Activated CD8-positive, alpha-beta memory T cell treated with anti-CD3 and anti-CD28 coated beads for 1 hour (primary cell): ENCODE results near the gene PCDHGB3.

Experiments
- DNase-seq, 2 donors: peaks; one replicate each; pipeline ENCODE4 v3.0.0-alpha.2; 2020; ENCODE audit warnings: low read depth in 1 of 2; ENCODE audit errors: extremely low read depth in 1 of 2

The PCDHGB3 gene

DNA sequence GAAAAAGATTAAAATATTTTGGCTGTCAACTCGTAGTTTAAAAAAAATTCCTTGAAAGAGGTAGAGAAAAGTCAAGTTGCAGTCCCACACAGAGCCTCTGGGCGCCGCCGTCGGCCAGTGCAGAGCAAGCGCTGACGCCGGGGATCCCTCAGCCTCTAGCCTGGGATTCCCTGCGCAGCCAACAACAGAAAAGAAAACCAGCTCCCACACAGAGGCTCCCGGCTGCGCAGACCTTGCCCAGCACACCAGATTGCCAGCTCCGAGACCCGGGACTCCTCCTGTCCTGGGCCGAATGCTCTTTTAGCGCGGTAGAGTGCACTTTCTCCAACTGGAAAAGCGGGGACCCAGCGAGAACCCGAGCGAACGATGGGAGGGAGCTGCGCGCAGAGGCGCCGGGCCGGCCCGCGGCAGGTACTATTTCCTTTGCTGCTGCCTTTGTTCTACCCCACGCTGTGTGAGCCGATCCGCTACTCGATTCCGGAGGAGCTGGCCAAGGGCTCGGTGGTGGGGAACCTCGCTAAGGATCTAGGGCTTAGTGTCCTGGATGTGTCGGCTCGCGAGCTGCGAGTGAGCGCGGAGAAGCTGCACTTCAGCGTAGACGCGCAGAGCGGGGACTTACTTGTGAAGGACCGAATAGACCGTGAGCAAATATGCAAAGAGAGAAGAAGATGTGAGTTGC lies 47.6 kb downstream of the PCDHGB3 start, which contains the start of gene PCDHGB7:
Gene PCDHGB7 (plus strand): TSS at position 184 of the 679 bp plus-strand sequence. CDS start 183 bp downstream, at position 367.
- peak in 1 of 2 donors; percentile 35 for DNase-seq

DNA sequence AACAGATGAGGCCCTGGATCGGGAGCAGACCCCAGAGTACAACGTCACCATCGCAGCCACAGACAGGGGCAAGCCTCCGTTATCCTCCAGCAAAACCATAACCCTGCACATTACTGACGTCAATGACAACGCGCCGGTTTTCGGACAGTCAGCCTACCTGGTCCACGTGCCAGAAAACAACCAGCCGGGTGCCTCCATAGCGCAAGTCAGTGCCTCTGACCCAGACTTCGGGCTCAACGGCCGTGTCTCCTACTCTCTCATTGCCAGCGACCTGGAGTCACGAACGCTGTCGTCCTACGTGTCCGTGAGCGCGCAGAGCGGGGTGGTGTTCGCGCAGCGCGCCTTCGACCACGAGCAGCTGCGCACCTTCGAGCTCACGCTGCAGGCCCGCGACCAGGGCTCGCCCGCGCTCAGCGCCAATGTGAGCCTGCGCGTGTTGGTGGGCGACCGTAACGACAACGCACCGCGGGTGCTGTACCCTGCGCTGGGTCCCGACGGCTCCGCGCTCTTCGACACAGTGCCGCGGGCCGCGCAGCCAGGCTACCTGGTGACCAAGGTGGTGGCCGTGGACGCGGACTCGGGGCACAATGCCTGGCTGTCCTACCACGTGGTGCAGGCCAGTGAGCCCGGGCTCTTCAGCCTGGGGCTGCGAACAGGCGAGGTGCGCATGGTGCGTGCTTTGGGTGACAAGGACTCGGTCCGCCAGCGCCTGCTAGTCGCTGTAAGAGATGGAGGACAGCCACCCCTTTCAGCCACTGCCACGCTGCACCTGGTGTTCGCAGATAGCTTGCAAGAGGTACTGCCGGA lies 49.2 kb downstream of the PCDHGB3 start:
- no peak for DNase-seq

- DNase-seq: no peak
Observed at GRCh38 chr5:141420855-141421488, 50.9 kb downstream of the PCDHGB3 start, which contains the start of gene PCDHGA11. Gene PCDHGA11, plus strand, starts transcription at chr5:141421051. Its CDS starts 177 bp downstream, at chr5:141421228.

DNA sequence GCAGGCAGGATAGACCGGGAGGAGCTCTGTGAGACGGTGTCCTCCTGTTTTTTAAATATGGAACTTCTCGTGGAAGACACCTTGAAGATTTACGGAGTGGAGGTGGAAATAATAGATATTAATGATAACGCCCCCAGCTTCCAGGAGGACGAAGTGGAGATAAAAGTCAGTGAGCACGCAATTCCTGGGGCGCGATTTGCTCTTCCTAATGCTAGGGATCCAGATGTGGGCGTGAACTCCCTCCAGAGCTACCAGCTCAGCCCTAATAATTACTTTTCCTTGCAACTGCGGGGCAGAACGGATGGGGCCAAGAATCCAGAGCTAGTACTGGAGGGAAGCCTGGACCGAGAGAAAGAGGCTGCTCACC lies 51.4 kb downstream of the PCDHGB3 start:
- DNase-seq: no peak
